HG03565 (cell line): ENCODE measurements around the gene OSGEP.

Experiments used
- ATAC-seq: cut with Tn5 transposase; IDR thresholded peaks from one replicate; pipeline ENCODE4 v1.9.1; 2021; ENCODE audit warnings: mild to moderate bottlenecking, moderate library complexity; ENCODE audit not compliant: unreplicated experiment

Gene OSGEP

GRCh38 chr14:20454516-20455354 is at the start of gene OSGEP, which contains the start of gene APEX1:
TSS of gene OSGEP (minus strand) at chr14:20454812. CDS start at chr14:20454683, 129 bp downstream.
TSS of gene APEX1 (plus strand) at chr14:20455226. CDS start at chr14:20455646, 420 bp downstream.
- ATAC-seq: peak; percentile 75

- no peak for ATAC-seq
Observed at GRCh38 chr14:20503898-20504297, 49.3 kb upstream of the OSGEP start.

- ATAC-seq: no peak
Observed at GRCh38 chr14:20501346-20501745, 46.7 kb upstream of the OSGEP start.

GRCh38 chr14:20499881-20500280 is 45.3 kb upstream of the OSGEP start:
- no peak for ATAC-seq

- no peak for ATAC-seq
Observed at GRCh38 chr14:20499108-20499507, 44.5 kb upstream of the OSGEP start.

GRCh38 chr14:20498622-20499021 is 44.0 kb upstream of the OSGEP start:
- no peak for ATAC-seq

- ATAC-seq: no peak
Observed at GRCh38 chr14:20494935-20495766, 40.5 kb upstream of the OSGEP start.

- no peak for ATAC-seq
Observed at GRCh38 chr14:20493634-20494033, 39.0 kb upstream of the OSGEP start.

- ATAC-seq: no peak
Observed at GRCh38 chr14:20492486-20492885, 37.9 kb upstream of the OSGEP start.

- no peak for ATAC-seq
Observed at GRCh38 chr14:20490563-20490962, 36.0 kb upstream of the OSGEP start.

- no peak for ATAC-seq
Observed at GRCh38 chr14:20489093-20489994, 34.7 kb upstream of the OSGEP start.

- no peak for ATAC-seq
Observed at GRCh38 chr14:20487396-20487725, 32.7 kb upstream of the OSGEP start.

GRCh38 chr14:20486684-20487395 is 32.2 kb upstream of the OSGEP start:
- ATAC-seq: no peak

- ATAC-seq: no peak
Observed at GRCh38 chr14:20485900-20486299, 31.3 kb upstream of the OSGEP start.

- no peak for ATAC-seq
Observed at GRCh38 chr14:20482382-20482781, 27.8 kb upstream of the OSGEP start.

GRCh38 chr14:20478894-20479293 is 24.3 kb upstream of the OSGEP start:
- ATAC-seq: no peak

- ATAC-seq: no peak
Observed at GRCh38 chr14:20477211-20477876, 22.7 kb upstream of the OSGEP start.

GRCh38 chr14:20476776-20477175 is 22.2 kb upstream of the OSGEP start:
- no peak for ATAC-seq

GRCh38 chr14:20472536-20473169 is 18.0 kb upstream of the OSGEP start:
- no peak for ATAC-seq
